NB4 (cell line): Measurements from ENCODE around the gene CCDC142.
A peak's percentile ranks its signal among the peaks of the same experiment; 100 is the strongest.

Experiments used
- DNase-seq: peaks from one replicate; pipeline ENCODE4 v3.0.0; 2010; ENCODE audit warnings: low read depth
- H3K4me3 ChIP-seq: one replicate; pipeline ENCODE4 v1.5.1; 2011; ENCODE audit warnings: mild to moderate bottlenecking, low read depth, low read length, moderate library complexity
- MYC ChIP-seq: IDR thresholded peaks from 2 replicates; pipeline ENCODE4 v1.6.1; 2011; ENCODE audit warnings: low read depth, low read length
- POLR2A ChIP-seq: IDR thresholded peaks from 2 replicates; pipeline ENCODE4 v1.6.1; 2011; ENCODE audit warnings: mild to moderate bottlenecking; ENCODE audit not compliant: insufficient read length; ENCODE audit errors: extremely low read depth
- TF ChIP-seq, protein P1 (sequence below): IDR thresholded peaks from one replicate; pipeline ENCODE4 v1.5.1; 2012; ENCODE audit warnings: low read depth, low read length
- TF ChIP-seq, protein P2 (sequence below): IDR thresholded peaks from 2 replicates; pipeline ENCODE4 v1.6.1; 2011; ENCODE audit warnings: low read depth, low read length

Gene CCDC142

DNA sequence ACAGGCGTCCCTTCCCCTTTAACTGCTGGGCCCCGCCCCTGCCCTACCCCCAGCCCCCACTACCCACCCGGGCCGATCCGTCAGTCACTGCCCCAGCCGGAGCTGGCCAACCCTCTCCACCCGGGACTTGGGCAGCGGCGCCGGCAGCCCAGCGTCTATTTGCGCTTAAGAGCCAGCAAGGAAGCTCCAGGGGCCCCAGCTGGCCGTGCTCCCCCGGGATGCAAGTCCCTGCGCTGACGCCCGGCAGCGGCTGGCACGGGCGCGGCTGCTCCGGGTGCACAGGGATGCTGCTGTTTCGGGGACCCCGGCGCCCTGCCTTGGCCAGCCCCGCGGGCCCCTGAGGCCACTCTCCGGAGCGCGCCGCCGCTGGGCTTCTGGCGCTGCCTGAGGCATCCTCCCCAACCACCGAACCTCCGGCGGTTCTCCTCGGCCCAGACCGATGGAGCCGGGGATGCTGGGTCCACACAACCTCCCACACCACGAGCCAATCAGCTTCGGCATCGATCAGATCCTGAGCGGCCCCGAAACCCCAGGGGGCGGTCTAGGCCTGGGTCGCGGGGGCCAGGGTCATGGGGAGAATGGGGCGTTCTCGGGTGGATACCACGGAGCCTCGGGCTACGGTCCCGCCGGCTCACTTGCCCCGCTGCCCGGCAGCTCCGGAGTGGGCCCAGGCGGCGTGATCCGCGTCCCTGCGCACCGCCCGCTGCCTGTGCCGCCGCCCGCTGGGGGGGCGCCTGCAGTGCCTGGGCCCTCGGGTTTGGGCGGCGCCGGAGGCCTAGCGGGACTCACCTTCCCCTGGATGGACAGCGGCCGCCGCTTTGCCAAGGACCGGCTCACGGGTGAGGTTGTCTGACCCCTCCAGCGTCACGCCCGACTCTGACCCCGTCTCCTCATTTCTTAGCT, 31.8 kb upstream of the CCDC142 start, which contains the start of gene TLX2:
Gene TLX2 (plus strand): TSS at position 83 of the 903 bp plus-strand sequence. CDS start 357 bp downstream, at position 440.
- H3K4me3 ChIP-seq = no peak within 1 kb of the TSS
- TF ChIP-seq, protein P1, sequence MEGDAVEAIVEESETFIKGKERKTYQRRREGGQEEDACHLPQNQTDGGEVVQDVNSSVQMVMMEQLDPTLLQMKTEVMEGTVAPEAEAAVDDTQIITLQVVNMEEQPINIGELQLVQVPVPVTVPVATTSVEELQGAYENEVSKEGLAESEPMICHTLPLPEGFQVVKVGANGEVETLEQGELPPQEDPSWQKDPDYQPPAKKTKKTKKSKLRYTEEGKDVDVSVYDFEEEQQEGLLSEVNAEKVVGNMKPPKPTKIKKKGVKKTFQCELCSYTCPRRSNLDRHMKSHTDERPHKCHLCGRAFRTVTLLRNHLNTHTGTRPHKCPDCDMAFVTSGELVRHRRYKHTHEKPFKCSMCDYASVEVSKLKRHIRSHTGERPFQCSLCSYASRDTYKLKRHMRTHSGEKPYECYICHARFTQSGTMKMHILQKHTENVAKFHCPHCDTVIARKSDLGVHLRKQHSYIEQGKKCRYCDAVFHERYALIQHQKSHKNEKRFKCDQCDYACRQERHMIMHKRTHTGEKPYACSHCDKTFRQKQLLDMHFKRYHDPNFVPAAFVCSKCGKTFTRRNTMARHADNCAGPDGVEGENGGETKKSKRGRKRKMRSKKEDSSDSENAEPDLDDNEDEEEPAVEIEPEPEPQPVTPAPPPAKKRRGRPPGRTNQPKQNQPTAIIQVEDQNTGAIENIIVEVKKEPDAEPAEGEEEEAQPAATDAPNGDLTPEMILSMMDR = no peak
- TF ChIP-seq MYC = no peak
- no peak for TF ChIP-seq POLR2A
- TF ChIP-seq, protein P2, sequence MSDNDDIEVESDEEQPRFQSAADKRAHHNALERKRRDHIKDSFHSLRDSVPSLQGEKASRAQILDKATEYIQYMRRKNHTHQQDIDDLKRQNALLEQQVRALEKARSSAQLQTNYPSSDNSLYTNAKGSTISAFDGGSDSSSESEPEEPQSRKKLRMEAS = no peak
- peak; percentile 53 for DNase-seq

GRCh38 chr2:74513605-74514367, 31.0 kb upstream of the CCDC142 start:
- no peak for DNase-seq
- H3K4me3 ChIP-seq = no peak overlapping the region
- TF ChIP-seq, protein P2 = no peak
- TF ChIP-seq, protein P1 = no peak
- no peak for TF ChIP-seq MYC
- TF ChIP-seq POLR2A = no peak

DNA sequence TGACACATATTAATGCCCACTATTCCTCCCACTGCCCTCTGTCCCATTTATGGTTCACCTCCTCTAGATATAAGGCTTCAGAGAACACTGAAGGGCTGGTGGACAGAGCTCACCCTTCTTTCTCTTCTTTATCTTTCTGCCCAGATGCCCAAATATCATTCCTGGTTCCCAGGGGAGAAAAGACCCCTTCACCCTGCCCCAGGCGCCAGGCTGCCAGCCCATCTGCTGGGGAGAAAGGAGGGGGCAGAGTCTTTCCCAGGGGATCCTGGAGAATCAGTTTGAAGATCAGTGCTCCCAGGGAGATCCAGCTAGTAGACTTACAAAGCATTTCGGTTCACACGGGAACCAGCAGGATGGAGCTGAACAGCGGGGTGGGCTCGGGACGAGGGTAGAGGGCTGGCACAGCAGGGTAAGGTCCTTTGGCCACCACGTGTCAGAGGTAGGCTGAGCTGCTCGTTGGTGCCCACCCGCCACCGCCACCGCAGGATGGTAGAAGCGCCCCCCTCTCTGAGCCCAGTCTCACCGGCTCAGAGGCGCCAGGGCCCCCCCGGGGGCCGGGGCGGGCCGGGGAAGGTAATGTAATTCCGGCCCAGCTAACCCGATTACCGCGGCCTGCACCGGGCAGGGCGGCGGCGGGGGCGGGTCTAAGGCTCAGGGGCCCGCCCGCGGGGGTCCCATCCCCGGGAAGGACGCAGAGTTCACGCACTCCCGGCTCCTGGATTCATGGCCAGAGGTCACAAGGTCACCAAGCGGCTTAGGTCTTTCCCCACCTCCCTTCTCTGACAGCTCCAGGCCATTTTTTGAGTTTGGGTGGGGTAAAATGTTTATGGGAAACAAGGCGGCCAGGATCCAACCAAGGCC, 30.2 kb upstream of the CCDC142 start:
- H3K4me3 ChIP-seq = no peak overlapping the region

GRCh38 chr2:74511104-74511989, 28.5 kb upstream of the CCDC142 start:
- TF ChIP-seq POLR2A = no peak
- TF ChIP-seq, protein P2 = no peak
- DNase-seq = no peak
- H3K4me3 ChIP-seq = no peak overlapping the region

More for the DNA sequence above, 30.2 kb upstream of the CCDC142 start:
- TF ChIP-seq, protein P2 = no peak
- TF ChIP-seq, protein P1 = no peak
- TF ChIP-seq MYC (no peak), POLR2A (no peak)
- no peak for DNase-seq

DNA sequence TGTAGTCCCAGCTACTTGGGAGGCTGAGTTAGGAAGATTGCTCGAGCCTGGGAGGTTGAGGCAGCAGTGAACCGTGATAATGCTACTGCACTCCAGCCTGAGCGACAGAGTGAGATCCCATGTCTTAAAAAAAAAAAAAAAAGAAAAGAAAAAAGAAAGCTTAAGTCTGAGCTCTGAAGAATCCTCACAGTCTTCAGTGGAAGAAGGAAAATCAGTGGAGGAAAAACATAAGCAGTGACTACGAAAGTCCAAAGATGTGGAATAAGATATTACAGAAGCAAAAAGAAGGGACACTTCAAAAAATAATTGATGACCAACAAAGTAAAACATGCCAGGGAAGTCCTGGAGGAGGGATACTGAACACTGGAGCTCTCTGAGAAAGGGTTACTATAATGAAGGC, 27.5 kb upstream of the CCDC142 start:
- no peak for TF ChIP-seq MYC
- TF ChIP-seq, protein P2 = no peak
- TF ChIP-seq, protein P1 = no peak
- no peak for TF ChIP-seq POLR2A
- no peak for DNase-seq
- H3K4me3 ChIP-seq = no peak overlapping the region
